GM21825 (cell line): Measurements from ENCODE around the gene IDH1.
"Not testable (repeated sequence)": the region's sequence is repeated elsewhere in the genome, so short reads cannot be mapped to it uniquely, and the experiment has no call there.

Source experiments
- ATAC-seq: cut with Tn5 transposase; IDR thresholded peaks from one replicate; pipeline ENCODE4 v1.9.1; 2021; ENCODE audit warnings: mild to moderate bottlenecking, moderate library complexity; ENCODE audit not compliant: unreplicated experiment

The IDH1 gene

GRCh38 chr2:208256849-208257813 lies 2.3 kb upstream of the IDH1 start:
- ATAC-seq = not testable (repeated sequence)

GRCh38 chr2:208256192-208256782 lies 1.4 kb upstream of the IDH1 start:
- ATAC-seq = no peak

- ATAC-seq = peak; percentile 18
These were observed 761 bp upstream of the IDH1 start for GRCh38 chr2:208255557-208256106.

GRCh38 chr2:208254118-208254870 lies 577 bp downstream of the IDH1 start:
- peak; percentile 72 for ATAC-seq

GRCh38 chr2:208253600-208254117 lies 1.2 kb downstream of the IDH1 start:
- ATAC-seq = no peak

GRCh38 chr2:208252716-208253492 lies 2.0 kb downstream of the IDH1 start:
- no peak for ATAC-seq

GRCh38 chr2:208251098-208251497 lies 3.8 kb downstream of the IDH1 start:
- no peak for ATAC-seq

GRCh38 chr2:208250388-208250787 lies 4.5 kb downstream of the IDH1 start:
- no peak for ATAC-seq

GRCh38 chr2:208249296-208249695 lies 5.6 kb downstream of the IDH1 start:
- ATAC-seq = no peak

GRCh38 chr2:208248601-208249000 lies 6.3 kb downstream of the IDH1 start:
- no peak for ATAC-seq

- no peak for ATAC-seq
These were observed 9.1 kb downstream of the IDH1 start for GRCh38 chr2:208245746-208246145.

GRCh38 chr2:208244422-208244821 lies 10.4 kb downstream of the IDH1 start:
- ATAC-seq = no peak

- ATAC-seq = no peak
These were observed 14.2 kb downstream of the IDH1 start for GRCh38 chr2:208240619-208241209.

GRCh38 chr2:208239770-208240493 lies 14.9 kb downstream of the IDH1 start:
- no peak for ATAC-seq

GRCh38 chr2:208235860-208236259 lies 19.0 kb downstream of the IDH1 start:
- no peak for ATAC-seq

- ATAC-seq = no peak
These were observed 20.1 kb downstream of the IDH1 start for GRCh38 chr2:208234786-208235185.

GRCh38 chr2:208228476-208228875 lies 26.4 kb downstream of the IDH1 start:
- ATAC-seq = no peak

- no peak for ATAC-seq
These were observed 27.2 kb downstream of the IDH1 start for GRCh38 chr2:208227581-208228232.

GRCh38 chr2:208224802-208225201 lies 30.1 kb downstream of the IDH1 start:
- no peak for ATAC-seq
